ENCODE measurements around the gene ACSL3.
A peak's percentile ranks its signal among the peaks of the same experiment; 100 is the strongest.

The ACSL3 gene

DNA sequence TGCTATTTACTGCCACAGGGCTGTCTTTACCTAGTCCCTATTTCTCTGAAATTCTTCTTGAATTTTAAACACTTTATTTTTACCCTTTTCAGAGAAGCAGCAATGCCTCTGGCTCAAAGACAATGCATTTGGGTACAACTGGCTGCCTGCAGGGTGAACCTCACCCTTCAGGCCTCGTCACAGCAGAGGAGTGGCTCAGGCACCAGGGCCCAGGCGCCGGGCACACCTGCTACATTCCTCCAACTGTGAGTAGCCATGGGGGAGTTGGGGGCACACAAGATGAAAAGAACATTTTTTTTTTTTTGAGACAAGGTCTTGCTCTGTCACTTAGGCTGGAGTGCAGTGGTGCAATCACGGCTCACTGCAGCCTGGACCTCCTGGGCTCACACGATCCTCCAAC, 116.3 kb downstream of the ACSL3 start:
- ChIA-PET POLR2A (no interaction called here), CTCF (no interaction called here)
- Histone ChIP-seq H3K4me1 (ENCODE audit: control extremely low read depth in 1 of 4, control insufficient read depth in 4 of 4, insufficient read depth in 4 of 4, low read length in 3 of 4) (peaks cover 0 to 2% (median 0%) of the 10 kb centered on the region in 4 experiments), H3K36me3 (ENCODE audit: control insufficient read depth in 4 of 4, insufficient read depth in 4 of 4, low read length in 3 of 4) (no peaks in the 10 kb centered on the region), H3K4me3 (ENCODE audit: control insufficient read depth in 1 of 7, extremely low read depth in 1 of 7, insufficient read depth in 4 of 7, low read depth in 2 of 7, low read length in 6 of 7) (no peak overlapping the region), H3K27me3 (replicated peaks in 2 of 5; ENCODE audit: control insufficient read depth in 4 of 5, insufficient read depth in 5 of 5, low read length in 4 of 5) (peaks cover 0 to 5% (median 2%) of the 10 kb centered on the region in 5 experiments), H3K9me3 (ENCODE audit: control extremely low read depth in 1 of 5, control insufficient read depth in 4 of 5, insufficient read depth in 2 of 5, low read depth in 1 of 5, low read length in 4 of 5) (no peaks in the 10 kb centered on the region), H3K27ac (ENCODE audit: insufficient read depth in 1 of 2, low read depth in 1 of 2, low read length in 2 of 2, poor library complexity in 1 of 2, severe bottlenecking in 2 of 2) (no peak overlapping the region)
- WGBS (ENCODE audit: insufficient coverage) = 89% methylated on average over 5 of the region's 5 CpGs
- no peak for DNase-seq

DNA sequence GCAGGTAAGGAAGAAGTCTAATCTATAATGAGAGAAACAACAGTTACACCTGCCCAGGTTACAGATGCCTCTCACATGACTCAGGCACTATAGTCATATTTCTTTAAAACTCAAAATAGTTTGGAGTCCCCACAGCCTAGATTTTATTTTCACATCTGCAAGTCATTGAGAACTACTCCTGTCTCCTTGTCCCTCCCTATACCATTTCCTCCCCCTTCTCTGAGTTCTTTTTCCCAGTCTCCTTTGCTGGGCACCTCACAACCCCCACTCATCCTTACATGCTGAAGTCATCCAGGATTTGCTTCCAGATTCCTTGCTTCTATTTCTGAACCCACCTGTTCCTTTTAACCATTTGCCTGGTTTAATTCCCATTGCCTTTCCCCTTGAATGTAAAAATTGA, 118.0 kb downstream of the ACSL3 start:
- CTCF ChIA-PET = no interaction called here

GRCh38 chr2:222979484-222979883, 118.6 kb downstream of the ACSL3 start:
- ChIA-PET POLR2A (no interaction called here), CTCF (no interaction called here)

More for the DNA sequence above, 118.0 kb downstream of the ACSL3 start:
- H3K4me3 ChIP-seq (ENCODE audit: control insufficient read depth in 1 of 7, extremely low read depth in 1 of 7, insufficient read depth in 4 of 7, low read depth in 2 of 7, low read length in 6 of 7) = no peak overlapping the region
- peaks cover 0 to 5% (median 2%) of the 10 kb centered on the region in 5 experiments for H3K27me3 ChIP-seq (replicated peaks in 2 of 5; ENCODE audit: control insufficient read depth in 4 of 5, insufficient read depth in 5 of 5, low read length in 4 of 5)
- no peak overlapping the region for H3K27ac ChIP-seq (ENCODE audit: insufficient read depth in 1 of 2, low read depth in 1 of 2, low read length in 2 of 2, poor library complexity in 1 of 2, severe bottlenecking in 2 of 2)
- peaks cover 0 to 8% (median 2%) of the 10 kb centered on the region in 4 experiments for H3K4me1 ChIP-seq (ENCODE audit: control extremely low read depth in 1 of 4, control insufficient read depth in 4 of 4, insufficient read depth in 4 of 4, low read length in 3 of 4)
- H3K36me3 ChIP-seq (ENCODE audit: control insufficient read depth in 4 of 4, insufficient read depth in 4 of 4, low read length in 3 of 4) = no peaks in the 10 kb centered on the region
- POLR2A ChIA-PET = no interaction called here
- DNase-seq = no peak
- H3K9me3 ChIP-seq (ENCODE audit: control extremely low read depth in 1 of 5, control insufficient read depth in 4 of 5, insufficient read depth in 2 of 5, low read depth in 1 of 5, low read length in 4 of 5) = no peaks in the 10 kb centered on the region

DNA sequence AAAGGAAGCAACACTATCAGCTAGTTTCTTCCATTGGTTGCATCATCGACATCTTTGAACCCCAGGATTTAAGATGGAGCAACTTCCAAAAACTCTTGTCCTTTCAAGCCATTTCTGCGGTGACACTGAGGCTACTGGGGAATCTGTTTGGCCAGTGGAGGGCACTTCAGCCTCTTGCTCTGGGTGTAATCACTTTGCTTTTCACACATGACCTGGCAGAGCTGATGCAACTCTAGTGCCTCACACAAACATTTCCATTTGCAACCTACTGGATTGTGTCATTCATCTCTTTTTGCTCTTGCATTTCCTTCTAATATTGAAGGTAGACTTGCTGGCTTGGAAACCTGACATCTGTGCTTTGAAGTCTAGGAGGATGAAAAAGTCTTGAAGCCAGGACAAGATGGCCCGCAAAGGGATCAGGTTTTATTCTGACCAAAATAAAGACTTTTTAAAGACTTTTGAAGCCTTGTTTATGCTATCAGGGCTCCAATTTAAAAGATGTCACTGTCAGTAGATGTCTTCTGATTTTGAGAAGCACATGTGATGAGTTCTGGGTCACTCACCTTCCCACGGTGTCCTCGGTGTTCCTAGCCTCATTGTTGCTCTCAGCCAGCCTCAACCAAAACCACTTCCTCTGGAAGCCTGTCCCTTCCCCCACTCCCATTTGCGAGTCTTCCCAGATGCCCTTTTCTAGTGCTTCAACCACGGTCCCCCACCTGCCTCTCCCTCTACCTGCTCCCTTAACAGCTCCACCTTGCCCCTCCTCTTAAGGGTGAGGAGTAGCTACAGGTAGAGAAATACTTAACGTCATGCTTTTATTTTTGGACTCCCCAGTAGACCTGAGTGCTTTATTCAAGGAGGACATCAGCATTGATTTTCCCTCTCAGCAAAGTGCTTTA, 121.4 kb downstream of the ACSL3 start:
- H3K27ac ChIP-seq (ENCODE audit: insufficient read depth in 1 of 2, low read depth in 1 of 2, low read length in 2 of 2, poor library complexity in 1 of 2, severe bottlenecking in 2 of 2) = no peak overlapping the region
- H3K4me3 ChIP-seq (ENCODE audit: control insufficient read depth in 1 of 7, extremely low read depth in 1 of 7, insufficient read depth in 4 of 7, low read depth in 2 of 7, low read length in 6 of 7) = no peak overlapping the region
- peaks cover 0 to 8% (median 2%) of the 10 kb centered on the region in 4 experiments for H3K4me1 ChIP-seq (ENCODE audit: control extremely low read depth in 1 of 4, control insufficient read depth in 4 of 4, insufficient read depth in 4 of 4, low read length in 3 of 4)
- H3K9me3 ChIP-seq (ENCODE audit: control extremely low read depth in 1 of 5, control insufficient read depth in 4 of 5, insufficient read depth in 2 of 5, low read depth in 1 of 5, low read length in 4 of 5) = peaks cover 0 to 5% (median 2%) of the 10 kb centered on the region in 5 experiments
- CTCF ChIA-PET = interaction anchor here (1.6 to 1.7 kb wide), 2 partner anchors 10 kb away, joined by 3 to 9 read pairs; no protein-coding TSS in a partner anchor
- DNase-seq = peak in 2 of 3 donors; percentile 1 to 21
- H3K36me3 ChIP-seq (ENCODE audit: control insufficient read depth in 4 of 4, insufficient read depth in 4 of 4, low read length in 3 of 4) = no peaks in the 10 kb centered on the region
- H3K27me3 ChIP-seq (replicated peaks in 2 of 5; ENCODE audit: control insufficient read depth in 4 of 5, insufficient read depth in 5 of 5, low read length in 4 of 5) = peaks cover 0 to 3% (median 2%) of the 10 kb centered on the region in 5 experiments
- POLR2A ChIA-PET = no interaction called here
- 53% methylated on average over 6 of the region's 8 CpGs for WGBS (ENCODE audit: insufficient coverage)

More at GRCh38 chr2:222979484-222979883, 118.6 kb downstream of the ACSL3 start:
- Histone ChIP-seq H3K27me3 (replicated peaks in 2 of 5; ENCODE audit: control insufficient read depth in 4 of 5, insufficient read depth in 5 of 5, low read length in 4 of 5) (peaks cover 0 to 5% (median 2%) of the 10 kb centered on the region in 5 experiments), H3K4me1 (ENCODE audit: control extremely low read depth in 1 of 4, control insufficient read depth in 4 of 4, insufficient read depth in 4 of 4, low read length in 3 of 4) (peaks cover 0 to 8% (median 2%) of the 10 kb centered on the region in 4 experiments), H3K36me3 (ENCODE audit: control insufficient read depth in 4 of 4, insufficient read depth in 4 of 4, low read length in 3 of 4) (no peaks in the 10 kb centered on the region), H3K27ac (ENCODE audit: insufficient read depth in 1 of 2, low read depth in 1 of 2, low read length in 2 of 2, poor library complexity in 1 of 2, severe bottlenecking in 2 of 2) (no peak overlapping the region), H3K4me3 (ENCODE audit: control insufficient read depth in 1 of 7, extremely low read depth in 1 of 7, insufficient read depth in 4 of 7, low read depth in 2 of 7, low read length in 6 of 7) (no peak overlapping the region), H3K9me3 (ENCODE audit: control extremely low read depth in 1 of 5, control insufficient read depth in 4 of 5, insufficient read depth in 2 of 5, low read depth in 1 of 5, low read length in 4 of 5) (no peaks in the 10 kb centered on the region)
- 86% methylated on average over 2 of the region's 3 CpGs for whole genome bisulfite sequencing (ENCODE audit: insufficient coverage)
- DNase-seq = no peak

DNA sequence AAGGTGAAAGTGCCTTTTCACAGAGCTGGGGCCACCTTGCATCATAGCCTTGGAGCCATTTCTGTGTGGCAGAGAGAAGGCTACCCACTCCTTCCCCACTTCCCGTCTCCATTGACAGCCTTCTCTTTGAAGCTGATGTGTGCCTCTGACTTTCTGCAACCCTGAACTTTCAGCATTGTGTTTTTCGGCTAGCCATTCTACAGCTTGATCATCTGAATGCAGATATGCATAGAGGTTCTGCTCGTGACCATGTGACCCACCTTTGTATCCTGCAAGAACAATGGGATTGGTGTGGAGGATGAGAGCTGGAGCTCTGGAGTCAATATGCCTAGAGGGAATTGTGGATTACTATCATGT, 122.1 kb downstream of the ACSL3 start:
- WGBS (ENCODE audit: insufficient coverage) = 89% methylated on average over 3 of the region's 3 CpGs
- Histone ChIP-seq H3K27me3 (replicated peaks in 2 of 5; ENCODE audit: control insufficient read depth in 4 of 5, insufficient read depth in 5 of 5, low read length in 4 of 5) (peaks cover 0 to 3% (median 2%) of the 10 kb centered on the region in 5 experiments), H3K4me1 (ENCODE audit: control extremely low read depth in 1 of 4, control insufficient read depth in 4 of 4, insufficient read depth in 4 of 4, low read length in 3 of 4) (peaks cover 0 to 8% (median 2%) of the 10 kb centered on the region in 4 experiments), H3K9me3 (ENCODE audit: control extremely low read depth in 1 of 5, control insufficient read depth in 4 of 5, insufficient read depth in 2 of 5, low read depth in 1 of 5, low read length in 4 of 5) (peaks cover 0 to 6% (median 2%) of the 10 kb centered on the region in 5 experiments), H3K27ac (ENCODE audit: insufficient read depth in 1 of 2, low read depth in 1 of 2, low read length in 2 of 2, poor library complexity in 1 of 2, severe bottlenecking in 2 of 2) (no peak overlapping the region), H3K36me3 (ENCODE audit: control insufficient read depth in 4 of 4, insufficient read depth in 4 of 4, low read length in 3 of 4) (no peaks in the 10 kb centered on the region), H3K4me3 (ENCODE audit: control insufficient read depth in 1 of 7, extremely low read depth in 1 of 7, insufficient read depth in 4 of 7, low read depth in 2 of 7, low read length in 6 of 7) (no peak overlapping the region)
- no peak for DNase-seq
- POLR2A ChIA-PET = no interaction called here
- CTCF ChIA-PET = interaction anchor here (1.6 to 1.7 kb wide), 2 partner anchors 9 to 11 kb away, joined by 3 to 9 read pairs; no protein-coding TSS in a partner anchor

DNA sequence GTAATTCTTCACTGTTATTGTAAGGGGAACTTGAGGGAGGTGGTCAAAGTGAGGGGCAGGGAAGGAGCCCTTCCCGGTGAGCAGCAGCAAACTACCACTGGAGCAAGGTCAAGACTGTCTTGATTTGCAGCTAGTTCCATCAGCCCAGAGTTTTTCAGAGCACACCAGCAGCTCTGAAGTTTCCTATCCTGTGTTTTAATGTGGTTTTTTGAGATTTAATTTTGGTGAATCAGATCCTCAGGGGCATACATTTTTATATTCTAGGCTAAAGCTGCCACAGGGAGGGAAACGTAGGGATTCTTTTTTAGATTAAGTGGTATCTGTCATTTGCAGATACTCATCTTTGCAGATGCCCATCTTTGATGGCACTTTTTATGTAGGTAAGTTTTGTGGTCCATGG, 124.1 kb downstream of the ACSL3 start:
- Histone ChIP-seq H3K9me3 (ENCODE audit: control extremely low read depth in 1 of 5, control insufficient read depth in 4 of 5, insufficient read depth in 2 of 5, low read depth in 1 of 5, low read length in 4 of 5) (peaks cover 0 to 9% (median 2%) of the 10 kb centered on the region in 5 experiments), H3K27me3 (replicated peaks in 2 of 5; ENCODE audit: control insufficient read depth in 4 of 5, insufficient read depth in 5 of 5, low read length in 4 of 5) (peaks cover 0 to 3% (median 0%) of the 10 kb centered on the region in 5 experiments), H3K36me3 (ENCODE audit: control insufficient read depth in 4 of 4, insufficient read depth in 4 of 4, low read length in 3 of 4) (no peaks in the 10 kb centered on the region), H3K4me1 (ENCODE audit: control extremely low read depth in 1 of 4, control insufficient read depth in 4 of 4, insufficient read depth in 4 of 4, low read length in 3 of 4) (peaks cover 0 to 8% (median 2%) of the 10 kb centered on the region in 4 experiments), H3K27ac (ENCODE audit: insufficient read depth in 1 of 2, low read depth in 1 of 2, low read length in 2 of 2, poor library complexity in 1 of 2, severe bottlenecking in 2 of 2) (no peak overlapping the region), H3K4me3 (ENCODE audit: control insufficient read depth in 1 of 7, extremely low read depth in 1 of 7, insufficient read depth in 4 of 7, low read depth in 2 of 7, low read length in 6 of 7) (no peak overlapping the region)
- no peak for DNase-seq
- ChIA-PET CTCF (interaction anchor here (1.1 kb wide), 1 partner anchor 13 kb away, joined by 3 read pairs; no protein-coding TSS in a partner anchor), POLR2A (no interaction called here)
- WGBS (ENCODE audit: insufficient coverage) = 58% methylated on average over 2 of the region's 2 CpGs

- POLR2A ChIA-PET = no interaction called here
- H3K27ac ChIP-seq (ENCODE audit: insufficient read depth in 1 of 2, low read depth in 1 of 2, low read length in 2 of 2, poor library complexity in 1 of 2, severe bottlenecking in 2 of 2) = no peak overlapping the region
- CTCF ChIA-PET = no interaction called here
Measured at GRCh38 chr2:222989431-222989830, 128.6 kb downstream of the ACSL3 start.

More at GRCh38 chr2:222989431-222989830, 128.6 kb downstream of the ACSL3 start:
- Histone ChIP-seq H3K4me3 (ENCODE audit: control insufficient read depth in 1 of 7, extremely low read depth in 1 of 7, insufficient read depth in 4 of 7, low read depth in 2 of 7, low read length in 6 of 7) (no peak overlapping the region), H3K36me3 (ENCODE audit: control insufficient read depth in 4 of 4, insufficient read depth in 4 of 4, low read length in 3 of 4) (no peaks in the 10 kb centered on the region), H3K9me3 (ENCODE audit: control extremely low read depth in 1 of 5, control insufficient read depth in 4 of 5, insufficient read depth in 2 of 5, low read depth in 1 of 5, low read length in 4 of 5) (peaks cover 0 to 9% (median 2%) of the 10 kb centered on the region in 5 experiments), H3K27me3 (replicated peaks in 2 of 5; ENCODE audit: control insufficient read depth in 4 of 5, insufficient read depth in 5 of 5, low read length in 4 of 5) (peaks cover 0 to 4% (median 0%) of the 10 kb centered on the region in 5 experiments), H3K4me1 (ENCODE audit: control extremely low read depth in 1 of 4, control insufficient read depth in 4 of 4, insufficient read depth in 4 of 4, low read length in 3 of 4) (no peaks in the 10 kb centered on the region)
- no peak for DNase-seq

Measured in common myeloid progenitor, CD34-positive (primary cell).